GM23338 (cell line): ENCODE results near the gene SNAP91. TPM values are rescaled to one million over a fixed set of nuclear protein-coding genes. Genes with fewer than 3 reads are reported as not detected.

Experiments
- ATAC-seq: fragments of 200-7000 bp; cut with Tn5 transposase; 3 replicates; pipeline ENCODE4 v1.9.1; 2020
- DNase-seq: peaks from one replicate; pipeline ENCODE4 v3.0.0-alpha.2; 2015; ENCODE audit warnings: low spot score
- H2AFZ ChIP-seq: fragments of 200-600 bp; sonication (generic); 2 replicates; pipeline ENCODE4 v1.8.0; 2016; ENCODE audit warnings: antibody characterized with exemption, mild to moderate bottlenecking, moderate library complexity
- H3F3A ChIP-seq: fragments of 200-600 bp; sonication (generic); replicated peaks from 2 replicates; pipeline ENCODE4 v1.8.0; 2017; ENCODE audit warnings: antibody characterized with exemption, mixed run types, low read depth
- H3K27ac ChIP-seq: fragments of 200-600 bp; sonication (generic); 2 replicates; pipeline ENCODE4 v1.6.1; 2016; ENCODE audit warnings: low read depth
- H3K27me3 ChIP-seq: fragments of 200-600 bp; sonication (generic); 2 replicates; pipeline ENCODE4 v1.8.0; 2016; ENCODE audit warnings: mild to moderate bottlenecking, mixed run types, moderate library complexity; ENCODE audit not compliant: insufficient read depth
- H3K36me3 ChIP-seq: fragments of 200-600 bp; sonication (generic); 2 replicates; pipeline ENCODE4 v1.8.0; 2016; ENCODE audit warnings: mild to moderate bottlenecking; ENCODE audit not compliant: insufficient read depth
- H3K4me1 ChIP-seq: fragments of 200-600 bp; sonication (generic); 2 replicates; pipeline ENCODE4 v1.8.0; 2016; ENCODE audit warnings: mild to moderate bottlenecking, moderate library complexity; ENCODE audit not compliant: insufficient read depth
- H3K4me2 ChIP-seq: fragments of 200-600 bp; sonication (generic); 2 replicates; pipeline ENCODE4 v1.7.1; 2017; ENCODE audit warnings: mixed run types
- H3K4me3 ChIP-seq: fragments of 200-600 bp; sonication (generic); 2 replicates; pipeline ENCODE4 v1.6.1; 2016; ENCODE audit warnings: mixed run types
- H3K79me2 ChIP-seq: fragments of 200-600 bp; sonication (generic); replicated peaks from 2 replicates; pipeline ENCODE4 v1.8.0; 2017; ENCODE audit warnings: mild to moderate bottlenecking; ENCODE audit not compliant: insufficient read depth
- H3K9me2 ChIP-seq: fragments of 200-600 bp; sonication (generic); 2 replicates; pipeline ENCODE4 v1.8.0; 2017; ENCODE audit not compliant: insufficient read depth
- H4K20me1 ChIP-seq: fragments of 200-600 bp; sonication (generic); replicated peaks from 2 replicates; pipeline ENCODE4 v1.8.0; 2017; ENCODE audit warnings: mild to moderate bottlenecking; ENCODE audit not compliant: insufficient read depth
- H3K27ac Mint-ChIP-seq: 2 replicates; pipeline ENCODE4 v1.8.0; 2020; ENCODE audit warnings: inconsistent platforms, mild to moderate bottlenecking, moderate library complexity, mixed read lengths
- H3K27me3 Mint-ChIP-seq: 3 replicates; pipeline ENCODE4 v1.8.0; 2022; ENCODE audit warnings: low read depth, mild to moderate bottlenecking, moderate library complexity, mixed read lengths, inconsistent platforms; ENCODE audit not compliant: insufficient read depth, poor library complexity
- H3K36me3 Mint-ChIP-seq: 3 replicates; pipeline ENCODE4 v1.8.0; 2021; ENCODE audit warnings: low read depth, mild to moderate bottlenecking, inconsistent platforms, moderate library complexity, mixed read lengths
- H3K4me1 Mint-ChIP-seq: 3 replicates; pipeline ENCODE4 v1.8.0; 2020; ENCODE audit warnings: mild to moderate bottlenecking, inconsistent platforms, mixed read lengths
- H3K4me3 Mint-ChIP-seq: 3 replicates; pipeline ENCODE4 v1.8.0; 2021; ENCODE audit warnings: moderate library complexity, mild to moderate bottlenecking, inconsistent platforms, mixed read lengths
- H3K9me3 Mint-ChIP-seq: 3 replicates; pipeline ENCODE4 v1.8.0; 2020; ENCODE audit warnings: moderate library complexity, mild to moderate bottlenecking, inconsistent platforms, mixed read lengths
- CREB1 ChIP-seq: fragments of 250-450 bp; sonication (Bioruptor Pico); IDR thresholded peaks from 2 replicates; pipeline ENCODE4 v1.5.0; 2020; ENCODE audit warnings: low read depth, mild to moderate bottlenecking, moderate library complexity
- ETS1 ChIP-seq: IDR thresholded peaks from 2 replicates; pipeline ENCODE4 v1.6.1; 2016; ENCODE audit warnings: antibody characterized with exemption
- EZH2 ChIP-seq: fragments of 200-600 bp; sonication (generic); IDR thresholded peaks from one replicate; pipeline ENCODE4 v1.8.0; 2017; ENCODE audit warnings: antibody characterized with exemption, mild to moderate bottlenecking, low read depth; ENCODE audit not compliant: unreplicated experiment
- EZH2phosphoT487 ChIP-seq: fragments of 200-600 bp; sonication (generic); IDR thresholded peaks from one replicate; pipeline ENCODE4 v1.8.1; 2018; ENCODE audit warnings: antibody characterized with exemption; ENCODE audit not compliant: unreplicated experiment
- NANOG ChIP-seq: IDR thresholded peaks from 2 replicates; pipeline ENCODE4 v1.6.1; 2016; ENCODE audit warnings: antibody characterized with exemption, borderline replicate concordance
- POLR2AphosphoS5 ChIP-seq: IDR thresholded peaks from 2 replicates; pipeline ENCODE4 v1.6.1; 2016; ENCODE audit warnings: antibody characterized with exemption, low read depth
- STAT1 ChIP-seq: IDR thresholded peaks from one replicate; pipeline ENCODE4 v1.6.1; 2016; ENCODE audit warnings: antibody characterized with exemption; ENCODE audit not compliant: unreplicated experiment
- ZNF114 ChIP-seq: fragments of 250-450 bp; sonication (Bioruptor Pico); IDR thresholded peaks from 2 replicates; pipeline ENCODE4 v1.5.0; 2020; ENCODE audit warnings: mild to moderate bottlenecking, moderate library complexity
- ZNF331 ChIP-seq: fragments of 250-450 bp; sonication (Bioruptor Pico); IDR thresholded peaks from 2 replicates; pipeline ENCODE4 v1.5.0; 2020; ENCODE audit warnings: low read depth, mild to moderate bottlenecking, moderate library complexity
- ZNF462 ChIP-seq: fragments of 250-450 bp; sonication (Bioruptor Pico); IDR thresholded peaks from 2 replicates; pipeline ENCODE4 v1.5.0; 2020; ENCODE audit warnings: mild to moderate bottlenecking, moderate library complexity
- polyA plus RNA-seq: library from polyadenylated mRNA; unstranded; fragments of >200 nt; fragmentation: Nextera tagmentation; extraction: Ambion mirVana; gene quantifications from 2 replicates; pipeline ENCODE4 v1.2.1, GENCODE V29; 2016
- total RNA-seq: library from RNA; depleted of rRNA; stranded (reverse); fragments of >200 nt; shearing (Covaris generic); gene quantifications from 2 replicates; pipeline ENCODE4 v1.2.3, GENCODE V29; 2014

The SNAP91 gene
- total and polyA plus RNA-seq, 2 experiments from 2014 or later = 0.83 to 1.2 TPM

- TF ChIP-seq ZNF462 (CRISPR knock-in tag) = no peak
- no peak for TF ChIP-seq POLR2AphosphoS5
- no peak for TF ChIP-seq ZNF114 (CRISPR knock-in tag)
Observed at GRCh38 chr6:83677791-83678190, 31.1 kb downstream of the SNAP91 start (continued).

- DNase-seq (peak; percentile 33), ATAC-seq (no peak)
- Mint-ChIP-seq H3K4me3 (no peak overlapping the region), H3K27ac (no peak overlapping the region), H3K4me1 (peaks cover 20% of the 10 kb centered on the region), H3K36me3 (no peaks in the 10 kb centered on the region), H3K9me3 (no peaks in the 10 kb centered on the region; the same call in 2 of the 3 replicates), H3K27me3 (peaks cover 4% of the 10 kb centered on the region)
- no peaks in the 10 kb centered on the region for H3K9me2 ChIP-seq
- no peak overlapping the region; the same call in 1 of the 2 replicates for H2AFZ ChIP-seq
- H3K27me3 ChIP-seq = no peaks in the 10 kb centered on the region
- H3K36me3 ChIP-seq = no peaks in the 10 kb centered on the region
- H3K4me3 ChIP-seq = no peak overlapping the region
- H3K4me1 ChIP-seq = 0 out of 2 replicates have a peak, but pooled peaks cover 3% of the 10 kb centered on the region
- H3F3A ChIP-seq = no peaks in the 10 kb centered on the region
- H3K27ac ChIP-seq = no peak overlapping the region
- no peaks in the 10 kb centered on the region for H3K79me2 ChIP-seq
- no peaks in the 10 kb centered on the region for H4K20me1 ChIP-seq
- H3K4me2 ChIP-seq = no peak overlapping the region
- TF ChIP-seq STAT1 = no peak
- no peak for TF ChIP-seq ETS1
- no peak for TF ChIP-seq ZNF114 (CRISPR knock-in tag)
- TF ChIP-seq EZH2 = no peak
- no peak for TF ChIP-seq NANOG
- no peak for TF ChIP-seq EZH2phosphoT487
- TF ChIP-seq ZNF331 (CRISPR knock-in tag) = no peak
- TF ChIP-seq CREB1 (CRISPR knock-in tag) = no peak
Observed at GRCh38 chr6:83637953-83638352, 70.9 kb downstream of the SNAP91 start.
